Gastrocnemius medialis (tissue), 4 donors: ENCODE data around the gene TMTC3.

ENCODE experiments used
- CTCF ChIP-seq, 5 experiments: fragments of 450-650 bp in 3 of 5; fragments of 200-600 bp in 2 of 5; sonication (generic) in 2 of 5; IDR thresholded peaks in 4 of 5; conservative IDR thresholded peaks in 1 of 5; 1 replicate in 4 of 5; 2 replicates in 1 of 5; pipeline ENCODE4 v1.5.1; 2016 to 2019; ENCODE audit warnings: antibody characterized with exemption in 5 of 5, mild to moderate bottlenecking in 3 of 5, moderate library complexity in 3 of 5
- POLR2A ChIP-seq, 2 donors: fragments of 450-650 bp; IDR thresholded peaks; one replicate each; pipeline ENCODE4 v1.6.1; 2017; ENCODE audit warnings: antibody characterized with exemption in 2 of 2, mild to moderate bottlenecking in 2 of 2, moderate library complexity in 2 of 2

GRCh38 chr12:88150063-88150462, 8.0 kb downstream of the TMTC3 start:
- TF ChIP-seq CTCF (IDR thresholded peaks at IDR 0.05 in 4 of 5, conservative IDR thresholded peaks at IDR 0.05 in 1 of 5) (no peak), POLR2A (IDR thresholded peaks at IDR 0.05) (no peak)
